Naive thymus-derived CD4-positive, alpha-beta T cell (primary cell): ENCODE results near the gene WTAP. TPM values are rescaled to one million over a fixed set of nuclear protein-coding genes. Genes with fewer than 3 reads are reported as not detected.

Experiments used
- ATAC-seq: fragments of 150-1000 bp; cut with Tn5 transposase; 2 replicates; pipeline ENCODE4 v1.10.0; 2021; ENCODE audit warnings: mild to moderate bottlenecking, moderate library complexity
- CTCF ChIA-PET: fragments of 350-600 bp; sonication (Branson Sonifier 250); formaldehyde crosslinking; loops from one replicate; lab custom pipeline; 2021; ENCODE audit warnings: antibody characterized with exemption; lab: Charles Lee
- POLR2A ChIA-PET: fragments of 350-600 bp; sonication (Branson Sonifier 250); formaldehyde crosslinking; loops from one replicate; lab custom pipeline; 2021; ENCODE audit warnings: antibody characterized with exemption, inconsistent platforms; lab: Charles Lee
- DNase-seq, 9 donors: peaks; one replicate each; pipeline versions ENCODE4 v3.0.0 to v3.0.0-alpha.2; 2020 to 2022; ENCODE audit warnings: mixed read lengths in 1 of 9
- H3K27ac ChIP-seq: one replicate; pipeline ENCODE4 v1.7.0; 2013; ENCODE audit warnings: mild to moderate bottlenecking, low read depth, low read length, moderate library complexity
- H3K27me3 ChIP-seq, 2 donors: one replicate each; pipeline ENCODE4 v1.7.0; 2013; ENCODE audit warnings: low read length in 2 of 2, mild to moderate bottlenecking in 2 of 2, moderate library complexity in 2 of 2; ENCODE audit not compliant: control insufficient read depth in 2 of 2, insufficient read depth in 2 of 2
- H3K36me3 ChIP-seq, 3 experiments: 1 replicate in 2 of 3; 2 replicates in 1 of 3; pipeline ENCODE4 v1.7.0; 2013; ENCODE audit warnings: low read length in 3 of 3, mild to moderate bottlenecking in 3 of 3, moderate library complexity in 1 of 3; ENCODE audit not compliant: insufficient read depth in 3 of 3, control insufficient read depth in 2 of 3
- H3K4me1 ChIP-seq, 2 donors: one replicate each; pipeline ENCODE4 v1.7.0; 2013; ENCODE audit warnings: low read length in 2 of 2, mild to moderate bottlenecking in 2 of 2, moderate library complexity in 1 of 2; ENCODE audit not compliant: control insufficient read depth in 2 of 2, insufficient read depth in 2 of 2
- H3K4me3 ChIP-seq: 2 replicates; pipeline ENCODE4 v1.7.0; 2013; ENCODE audit warnings: mild to moderate bottlenecking, low read length
- H3K9me3 ChIP-seq, 3 experiments: 1 replicate in 2 of 3; 2 replicates in 1 of 3; pipeline ENCODE4 v1.7.0; 2013; ENCODE audit warnings: low read length in 3 of 3; ENCODE audit not compliant: control insufficient read depth in 2 of 3
- H3K27ac Mint-ChIP-seq, 9 donors: one replicate each; pipeline ENCODE4 v1.8.0; 2020 to 2022; ENCODE audit warnings: mixed read lengths in 9 of 9, mild to moderate bottlenecking in 8 of 9, moderate library complexity in 5 of 9, inconsistent platforms in 2 of 9
- H3K27me3 Mint-ChIP-seq, 5 donors: one replicate each; pipeline ENCODE4 v1.8.0; 2021 to 2022; ENCODE audit warnings: mixed read lengths in 5 of 5, mild to moderate bottlenecking in 1 of 5
- H3K36me3 Mint-ChIP-seq, 5 donors: one replicate each; pipeline ENCODE4 v1.8.0; 2020 to 2022; ENCODE audit warnings: mixed read lengths in 5 of 5, mild to moderate bottlenecking in 3 of 5, inconsistent platforms in 1 of 5
- H3K4me1 Mint-ChIP-seq, 7 donors: one replicate each; pipeline ENCODE4 v1.8.0; 2020 to 2022; ENCODE audit warnings: mixed read lengths in 7 of 7, mild to moderate bottlenecking in 3 of 7, inconsistent platforms in 1 of 7
- H3K4me3 Mint-ChIP-seq, 10 donors: one replicate each; pipeline ENCODE4 v1.8.0; 2020 to 2022; ENCODE audit warnings: mild to moderate bottlenecking in 10 of 10, mixed read lengths in 10 of 10, moderate library complexity in 6 of 10, inconsistent platforms in 2 of 10
- H3K9me3 Mint-ChIP-seq, 11 donors: one replicate each; pipeline ENCODE4 v1.8.0; 2020 to 2022; ENCODE audit warnings: mixed read lengths in 11 of 11, mild to moderate bottlenecking in 4 of 11, inconsistent platforms in 1 of 11, moderate library complexity in 1 of 11
- intact Hi-C, 2 donors: fragments of 100-400 bp; cut with micrococcal nuclease; formaldehyde crosslinking; loops; one replicate each; pipeline ENCODE4 v1.15.1; 2023
- polyA plus RNA-seq, 2 donors: library from polyadenylated mRNA; unstranded; fragments of 300-500 nt; fragmentation: Illumina TruSeq; gene quantifications; one replicate each; pipeline ENCODE4 v1.2.3, GENCODE V29; 2021
- total RNA-seq, 6 experiments: library from RNA in 5 of 6; stranded (reverse) in 5 of 6; gene quantifications; 1 replicate in 5 of 6; 2 replicates in 1 of 6; pipeline ENCODE4 v1.2.3 and lab custom pipeline; 2021 to 2026

WTAP gene
- total and polyA plus RNA-seq, 7 experiments from 2014 or later = 117 to 152 (median 133) TPM

GRCh38 chr6:159715166-159715565 lies 12.1 kb upstream of the WTAP start:
- Histone ChIP-seq H3K4me3 (no peak overlapping the region), H3K4me1 (no peaks in the 10 kb centered on the region), H3K27me3 (no peaks in the 10 kb centered on the region), H3K36me3 (no peaks in the 10 kb centered on the region), H3K9me3 (no peaks in the 10 kb centered on the region), H3K27ac (no peak overlapping the region)
- Mint-ChIP-seq H3K27ac (no peak overlapping the region), H3K9me3 (no peaks in the 10 kb centered on the region), H3K27me3 (no peaks in the 10 kb centered on the region), H3K4me1 (peaks cover 0 to 7% (median 0%) of the 10 kb centered on the region in 7 donors), H3K4me3 (no peak overlapping the region), H3K36me3 (peaks cover 0 to 2% (median 0%) of the 10 kb centered on the region in 5 donors)
- no peak for ATAC-seq
- intact Hi-C loops = no loop called here
- no peak for DNase-seq
- ChIA-PET CTCF (no interaction called here), POLR2A (interaction anchor here (1.0 to 1.1 kb wide), 2 partner anchors 20 to 129 kb away, joined by 3 to 4 read pairs; no protein-coding TSS in a partner anchor)

- ChIA-PET POLR2A (interaction anchor here (1.0 to 1.1 kb wide), 2 partner anchors 21 to 129 kb away, joined by 3 to 4 read pairs; no protein-coding TSS in a partner anchor), CTCF (no interaction called here)
- no peaks in the 10 kb centered on the region for H3K9me3 Mint-ChIP-seq
- ATAC-seq (no peak), DNase-seq (no peak)
- H3K4me3 Mint-ChIP-seq = no peak overlapping the region
- Histone ChIP-seq H3K4me1 (no peaks in the 10 kb centered on the region), H3K4me3 (no peak overlapping the region), H3K9me3 (no peaks in the 10 kb centered on the region), H3K27me3 (no peaks in the 10 kb centered on the region), H3K27ac (no peak overlapping the region), H3K36me3 (no peaks in the 10 kb centered on the region)
- no peak overlapping the region for H3K27ac Mint-ChIP-seq
- peaks cover 0 to 2% (median 0%) of the 10 kb centered on the region in 5 donors for H3K36me3 Mint-ChIP-seq
- no peaks in the 10 kb centered on the region for H3K27me3 Mint-ChIP-seq
- peaks cover 0 to 7% (median 3%) of the 10 kb centered on the region in 7 donors for H3K4me1 Mint-ChIP-seq
- intact Hi-C loops = no loop called here
Observed at GRCh38 chr6:159715605-159716004, 11.7 kb upstream of the WTAP start.

- peaks cover 0 to 2% (median 0%) of the 10 kb centered on the region in 5 donors for H3K36me3 Mint-ChIP-seq
- H3K36me3 ChIP-seq = no peaks in the 10 kb centered on the region
- ATAC-seq (peak; percentile 80), DNase-seq (no peak)
- H3K4me3 Mint-ChIP-seq = no peak overlapping the region
- no peaks in the 10 kb centered on the region for H3K27me3 ChIP-seq
- no peaks in the 10 kb centered on the region for H3K4me1 ChIP-seq
- no peaks in the 10 kb centered on the region for H3K27me3 Mint-ChIP-seq
- H3K9me3 Mint-ChIP-seq = no peaks in the 10 kb centered on the region
- H3K4me3 ChIP-seq = no peak overlapping the region
- POLR2A ChIA-PET = interaction anchor here (1.0 to 2.2 kb wide), 4 partner anchors 10 to 128 kb away, joined by 3 to 10 read pairs (median 4); partner anchors contain the start of gene WTAP
- intact Hi-C loops = no loop called here
- no peak overlapping the region for H3K27ac Mint-ChIP-seq
- CTCF ChIA-PET = interaction anchor here (0.8 to 1.3 kb wide), 3 partner anchors 22 to 48 kb away, joined by 3 read pairs; partner anchors contain the start of gene SOD2
- H3K9me3 ChIP-seq = no peaks in the 10 kb centered on the region
- H3K27ac ChIP-seq = no peak overlapping the region
- peaks cover 0 to 7% (median 4%) of the 10 kb centered on the region in 7 donors for H3K4me1 Mint-ChIP-seq
Observed at GRCh38 chr6:159716247-159717096, 10.8 kb upstream of the WTAP start.

GRCh38 chr6:159718634-159719033 lies 8.7 kb upstream of the WTAP start:
- H3K9me3 Mint-ChIP-seq = peaks cover 0 to 11% (median 3%) of the 10 kb centered on the region in 11 donors
- H3K27ac Mint-ChIP-seq = peak overlapping the region in 2 of 9 donors; percentile 41 to 55
- intact Hi-C loops = no loop called here
- peaks cover 7 to 16% (median 11%) of the 10 kb centered on the region in 5 donors for H3K36me3 Mint-ChIP-seq
- ChIA-PET CTCF (interaction anchor here (0.6 to 1.2 kb wide), 4 partner anchors 20 to 148 kb away, joined by 4 read pairs; no protein-coding TSS in a partner anchor), POLR2A (interaction anchor here (0.9 to 2.2 kb wide), 3 partner anchors 8 to 214 kb away, joined by 3 to 10 read pairs (median 4); partner anchors contain the start of genes TCP1 and WTAP)
- no peak for DNase-seq
- peaks cover 10 to 19% (median 14%) of the 10 kb centered on the region in 7 donors for H3K4me1 Mint-ChIP-seq
- Histone ChIP-seq H3K9me3 (no peaks in the 10 kb centered on the region), H3K4me1 (no peaks in the 10 kb centered on the region), H3K27ac (no peak overlapping the region), H3K27me3 (no peaks in the 10 kb centered on the region), H3K36me3 (no peaks in the 10 kb centered on the region), H3K4me3 (no peak overlapping the region)
- H3K27me3 Mint-ChIP-seq = no peaks in the 10 kb centered on the region
- no peak for ATAC-seq
- no peak overlapping the region for H3K4me3 Mint-ChIP-seq

GRCh38 chr6:159719287-159719686 lies 8.0 kb upstream of the WTAP start:
- Mint-ChIP-seq H3K4me1 (peaks cover 12 to 22% (median 18%) of the 10 kb centered on the region in 7 donors), H3K4me3 (no peak overlapping the region), H3K27ac (peak overlapping the region in 1 of 9 donors; percentile 72)

GRCh38 chr6:159720708-159721107 lies 6.6 kb upstream of the WTAP start:
- Histone ChIP-seq H3K36me3 (no peaks in the 10 kb centered on the region), H3K4me1 (peaks cover under 1 to 4% of the 10 kb centered on the region in 2 donors), H3K27me3 (no peaks in the 10 kb centered on the region), H3K9me3 (no peaks in the 10 kb centered on the region), H3K27ac (no peak overlapping the region), H3K4me3 (no peak overlapping the region)
- ChIA-PET CTCF (interaction anchor here (0.6 to 1.6 kb wide), 10 partner anchors 9 to 736 kb away, joined by 3 to 7 read pairs (median 3); no protein-coding TSS in a partner anchor), POLR2A (interaction anchor here (1.0 to 1.3 kb wide), 3 partner anchors 26 to 69 kb away, joined by 3 to 6 read pairs (median 3); no protein-coding TSS in a partner anchor)
- Mint-ChIP-seq H3K4me3 (no peak overlapping the region), H3K36me3 (peaks cover 7 to 18% (median 11%) of the 10 kb centered on the region in 5 donors), H3K9me3 (peaks cover 0 to 11% (median 3%) of the 10 kb centered on the region in 11 donors), H3K4me1 (peaks cover 12 to 33% (median 25%) of the 10 kb centered on the region in 7 donors), H3K27ac (peak overlapping the region in 1 of 9 donors; percentile 32), H3K27me3 (no peaks in the 10 kb centered on the region)
- DNase-seq (peak in 7 of 9 donors; percentile 54 to 73 (median 65)), ATAC-seq (peak; percentile 85)
- intact Hi-C loops = loop anchor here (1.0 to 10.0 kb wide), 7 partner anchors 28 to 906 kb away; partner anchors contain the start of genes EZR (in 1 of the 2) and TAGAP (in 1 of the 2)

More at GRCh38 chr6:159719287-159719686, 8.0 kb upstream of the WTAP start:
- no peaks in the 10 kb centered on the region for H3K36me3 ChIP-seq
- H3K9me3 Mint-ChIP-seq = peaks cover 0 to 11% (median 3%) of the 10 kb centered on the region in 11 donors
- no peaks in the 10 kb centered on the region for H3K4me1 ChIP-seq
- intact Hi-C loops = no loop called here
- no peaks in the 10 kb centered on the region for H3K9me3 ChIP-seq
- no peaks in the 10 kb centered on the region for H3K27me3 Mint-ChIP-seq
- DNase-seq (no peak), ATAC-seq (no peak)
- no peak overlapping the region for H3K4me3 ChIP-seq
- POLR2A ChIA-PET = interaction anchor here (1.4 kb wide), 1 partner anchor 71 kb away, joined by 3 read pairs; the partner anchor contains the start of gene TCP1
- CTCF ChIA-PET = interaction anchor here (0.7 to 1.4 kb wide), 4 partner anchors 21 to 579 kb away, joined by 4 to 7 read pairs (median 4); no protein-coding TSS in a partner anchor
- no peak overlapping the region for H3K27ac ChIP-seq
- H3K27me3 ChIP-seq = no peaks in the 10 kb centered on the region
- H3K36me3 Mint-ChIP-seq = peaks cover 7 to 18% (median 11%) of the 10 kb centered on the region in 5 donors
